Measurements from ENCODE around the gene LARP4B.
A peak's percentile ranks its signal among the peaks of the same experiment; 100 is the strongest.

LARP4B gene

DNA sequence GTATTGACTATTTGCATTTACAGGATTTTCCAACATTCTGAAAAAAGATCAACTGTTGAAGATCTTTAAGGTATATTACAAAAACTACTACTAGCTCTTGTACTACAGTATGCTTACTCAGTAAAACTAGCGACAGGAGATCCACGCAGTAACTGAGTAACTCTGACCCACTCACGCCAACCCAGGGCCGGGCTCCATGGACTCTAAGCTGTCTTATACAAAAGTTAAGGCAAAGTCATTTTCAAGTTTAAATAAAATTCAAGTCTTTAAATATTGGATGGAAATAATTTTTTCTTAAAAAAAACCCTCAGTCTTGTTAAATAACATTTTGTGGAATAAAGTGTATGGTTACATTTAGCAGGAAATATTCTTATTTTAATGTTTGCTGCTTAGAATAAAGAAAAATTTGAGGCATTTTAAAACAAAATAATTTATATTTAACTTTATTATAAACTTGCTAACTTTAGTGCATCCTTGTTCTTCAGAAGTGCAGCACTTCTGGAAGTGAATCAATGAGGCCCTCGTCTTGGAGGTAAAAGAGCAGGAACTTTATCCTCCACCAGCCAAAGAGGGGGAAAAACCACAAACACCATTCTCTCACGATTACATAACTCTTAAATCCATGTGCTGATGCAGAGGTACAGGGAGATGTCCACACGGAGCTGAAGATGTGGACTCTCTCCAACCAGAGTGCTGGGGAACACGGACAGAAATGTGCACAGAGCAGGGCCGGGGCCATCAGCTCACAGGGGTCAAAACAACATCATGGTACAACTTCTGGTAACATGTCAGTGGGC is 119.9 kb downstream of the LARP4B start:
- TF ChIP-seq, protein P1, sequence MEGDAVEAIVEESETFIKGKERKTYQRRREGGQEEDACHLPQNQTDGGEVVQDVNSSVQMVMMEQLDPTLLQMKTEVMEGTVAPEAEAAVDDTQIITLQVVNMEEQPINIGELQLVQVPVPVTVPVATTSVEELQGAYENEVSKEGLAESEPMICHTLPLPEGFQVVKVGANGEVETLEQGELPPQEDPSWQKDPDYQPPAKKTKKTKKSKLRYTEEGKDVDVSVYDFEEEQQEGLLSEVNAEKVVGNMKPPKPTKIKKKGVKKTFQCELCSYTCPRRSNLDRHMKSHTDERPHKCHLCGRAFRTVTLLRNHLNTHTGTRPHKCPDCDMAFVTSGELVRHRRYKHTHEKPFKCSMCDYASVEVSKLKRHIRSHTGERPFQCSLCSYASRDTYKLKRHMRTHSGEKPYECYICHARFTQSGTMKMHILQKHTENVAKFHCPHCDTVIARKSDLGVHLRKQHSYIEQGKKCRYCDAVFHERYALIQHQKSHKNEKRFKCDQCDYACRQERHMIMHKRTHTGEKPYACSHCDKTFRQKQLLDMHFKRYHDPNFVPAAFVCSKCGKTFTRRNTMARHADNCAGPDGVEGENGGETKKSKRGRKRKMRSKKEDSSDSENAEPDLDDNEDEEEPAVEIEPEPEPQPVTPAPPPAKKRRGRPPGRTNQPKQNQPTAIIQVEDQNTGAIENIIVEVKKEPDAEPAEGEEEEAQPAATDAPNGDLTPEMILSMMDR (conservative IDR thresholded peaks at IDR 0.05; ENCODE audit: low read length), result no peak
- peak; percentile 16 for DNase-seq (ENCODE audit: low read depth)
- no peak overlapping the region for H3K4me3 ChIP-seq (ENCODE audit: low read length)

DNA sequence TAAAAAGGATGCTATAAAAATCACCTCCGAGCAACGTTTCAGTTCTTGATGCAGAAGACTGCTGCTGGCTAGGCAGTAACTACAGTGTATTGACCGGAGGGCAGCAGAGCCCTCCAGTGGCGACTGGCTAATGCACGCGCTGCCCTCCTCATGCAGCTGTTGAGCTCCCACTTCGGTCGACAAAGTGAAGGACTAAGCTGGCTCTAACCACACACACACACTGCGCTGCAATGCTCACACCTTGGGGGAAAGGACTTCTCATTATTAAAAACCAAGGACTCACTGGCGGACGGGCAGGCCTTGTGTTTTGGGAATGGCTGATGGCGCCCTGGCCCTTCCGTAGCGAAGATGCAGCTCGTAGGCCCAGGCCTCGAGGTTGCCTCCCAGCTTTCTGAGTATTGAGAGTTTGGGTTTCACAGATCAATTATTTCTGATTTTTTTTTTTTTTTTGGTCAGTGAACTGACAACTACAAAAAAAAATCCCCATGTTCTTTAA is 121.1 kb downstream of the LARP4B start:
- TF ChIP-seq, protein P1 (conservative IDR thresholded peaks at IDR 0.05; ENCODE audit: low read length), result peak; percentile 45
- peak; percentile 22 for DNase-seq (ENCODE audit: low read depth)
- H3K4me3 ChIP-seq (ENCODE audit: low read length), result no peak overlapping the region

DNA sequence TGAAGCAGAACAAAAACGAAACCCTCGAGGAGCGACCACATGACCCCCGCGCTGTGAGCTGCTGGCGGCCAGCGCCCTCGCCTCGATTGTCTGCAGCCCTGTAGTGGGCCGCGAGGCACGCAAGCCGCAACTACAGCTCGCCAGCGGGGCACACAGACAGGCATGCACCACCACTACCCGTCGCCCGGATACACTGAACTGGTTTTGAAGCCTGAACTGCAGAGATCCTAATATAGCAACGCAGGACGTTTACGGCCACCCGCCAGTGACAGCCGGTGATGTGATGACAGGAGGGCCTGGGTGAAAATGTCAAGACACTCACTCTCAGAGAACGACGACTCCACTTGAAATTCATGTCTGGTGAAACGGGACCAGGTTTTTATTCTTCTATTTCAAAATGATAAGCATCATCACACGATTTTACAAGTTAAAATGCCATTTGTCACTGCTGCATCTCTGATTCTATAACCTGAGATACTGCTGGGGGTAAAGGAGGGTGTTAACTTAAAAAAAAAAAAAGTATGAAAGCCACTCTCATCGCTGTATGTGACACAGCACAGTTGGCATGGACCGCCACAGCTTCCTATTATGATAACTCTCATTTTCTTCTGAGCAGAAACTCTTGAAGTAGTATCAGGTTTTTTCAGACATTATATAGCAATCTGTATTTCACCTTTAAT is 121.7 kb downstream of the LARP4B start:
- DNase-seq (ENCODE audit: low read depth), result no peak
- no peak overlapping the region for H3K4me3 ChIP-seq (ENCODE audit: low read length)
- TF ChIP-seq, protein P1 (conservative IDR thresholded peaks at IDR 0.05; ENCODE audit: low read length), result no peak

DNA sequence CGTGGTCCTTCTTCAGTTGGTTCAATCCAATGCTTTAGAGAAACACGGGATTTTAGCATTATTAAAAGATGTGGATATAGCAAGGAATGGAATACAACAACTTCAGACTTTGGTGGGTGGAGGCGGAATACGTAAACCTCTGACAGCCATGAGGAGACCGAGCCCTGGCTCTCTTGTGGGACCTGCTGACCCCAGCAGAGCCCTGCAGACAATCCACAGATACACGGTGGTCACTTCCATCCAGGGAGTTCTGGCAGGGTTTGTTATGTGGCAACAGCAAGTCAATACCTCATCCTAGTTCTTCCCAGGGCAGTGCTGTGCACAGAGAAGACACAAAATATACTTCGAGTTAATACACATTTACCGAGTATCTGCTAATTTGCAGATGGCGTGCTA is 123.5 kb downstream of the LARP4B start:
- no peak for DNase-seq (ENCODE audit: low read depth)
- H3K4me3 ChIP-seq (ENCODE audit: low read length), result no peak overlapping the region
- TF ChIP-seq, protein P1 (conservative IDR thresholded peaks at IDR 0.05; ENCODE audit: low read length), result no peak

DNA sequence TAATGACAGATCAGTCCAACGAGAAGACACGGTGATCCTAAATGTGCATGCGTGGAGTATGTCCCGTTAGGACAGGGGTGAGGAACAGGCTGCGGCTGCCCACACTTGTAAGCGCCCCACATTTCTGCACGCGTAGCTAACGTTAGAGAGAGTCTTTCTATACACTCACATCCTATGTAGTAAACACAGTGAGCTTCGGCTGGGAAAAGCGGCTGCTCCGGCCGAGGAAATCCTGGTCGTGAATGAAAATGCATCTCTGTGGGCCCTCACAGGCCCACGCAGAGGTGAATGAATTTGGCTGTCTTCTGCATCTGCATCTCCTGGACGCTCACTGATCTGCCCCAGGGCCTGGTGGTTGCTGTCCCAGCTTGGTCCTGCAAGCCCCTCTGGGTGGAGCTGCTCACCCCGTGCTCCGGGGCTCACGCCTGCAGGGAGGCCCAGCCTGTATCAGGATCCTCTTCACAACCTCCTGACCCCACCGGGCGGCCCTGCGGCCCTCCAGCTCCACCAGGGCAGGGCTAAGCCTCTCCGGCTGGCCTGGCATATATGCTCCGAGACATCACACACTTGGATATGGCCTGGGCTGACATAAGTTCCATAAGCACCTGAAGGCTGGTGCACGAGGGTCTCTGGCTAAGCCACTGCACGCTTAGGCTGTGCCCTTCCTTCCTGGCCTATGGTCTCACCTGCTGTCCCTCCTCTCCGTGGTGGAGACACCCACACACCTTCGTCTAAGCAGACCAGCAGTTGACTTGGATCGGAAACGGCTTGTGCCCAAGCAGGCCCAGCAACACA is 124.1 kb downstream of the LARP4B start:
- no peak for DNase-seq (ENCODE audit: low read depth)
- no peak overlapping the region for H3K4me3 ChIP-seq (ENCODE audit: low read length)
- TF ChIP-seq, protein P1 (conservative IDR thresholded peaks at IDR 0.05; ENCODE audit: low read length), result no peak

DNA sequence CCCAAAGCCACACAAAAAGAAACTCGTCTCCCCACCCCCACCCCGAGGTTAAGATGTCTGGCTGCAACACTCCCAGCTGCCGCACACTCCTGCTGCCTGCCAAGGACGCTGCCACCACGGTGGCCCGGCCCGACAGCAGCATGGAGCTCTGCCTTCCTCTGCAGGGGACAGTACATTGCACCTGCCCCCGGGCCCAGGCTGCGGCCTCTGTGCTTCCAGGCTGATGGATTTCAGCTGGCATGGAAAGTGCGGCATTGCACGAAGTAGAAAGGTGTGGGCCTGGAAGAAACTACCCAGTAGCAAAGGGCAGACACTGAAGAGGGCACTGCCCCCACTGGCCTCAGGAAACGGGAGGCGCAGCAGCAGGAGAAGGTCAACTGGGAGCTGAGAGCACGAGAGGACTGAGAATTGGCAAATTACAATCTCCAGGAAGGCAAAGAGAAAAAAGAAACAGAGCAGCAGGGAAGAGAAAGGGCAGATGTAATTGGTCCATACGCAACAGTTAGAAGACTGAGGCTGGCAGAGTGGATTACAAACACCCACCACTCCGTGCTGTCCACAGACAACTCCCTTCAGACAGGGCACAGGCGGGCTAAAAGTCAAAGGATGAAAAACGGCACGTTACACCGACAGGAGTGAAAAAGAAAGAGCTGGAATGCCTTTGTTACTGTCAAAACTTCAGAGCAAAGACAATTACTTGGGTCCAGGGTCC is 124.9 kb downstream of the LARP4B start:
- TF ChIP-seq, protein P1 (conservative IDR thresholded peaks at IDR 0.05; ENCODE audit: low read length), result no peak
- DNase-seq (ENCODE audit: low read depth), result no peak

More for the DNA sequence above, 124.9 kb downstream of the LARP4B start:
- H3K4me3 ChIP-seq (ENCODE audit: low read length), result no peak overlapping the region
